ENCODE measurements around the gene MYOZ1. TPM values are rescaled to one million over a fixed set of nuclear protein-coding genes. Genes with fewer than 3 reads are reported as not detected.

MYOZ1 gene
- total and polyA plus RNA-seq, 4 donors, result 1.3 to 4.2 (median 1.9) TPM

GRCh38 chr10:73614720-73615119, 26.6 kb downstream of the MYOZ1 start:
- H3K27me3 ChIP-seq (ENCODE audit: control insufficient read depth, insufficient read depth, low read length), result no peaks in the 10 kb centered on the region
- 100% methylated on average over 2 of the region's 3 CpGs for WGBS (ENCODE audit: insufficient coverage)
- H3K9me3 ChIP-seq (ENCODE audit: control insufficient read depth, insufficient read depth, low read length), result no peaks in the 10 kb centered on the region
- no peak overlapping the region for H3K4me3 ChIP-seq (ENCODE audit: low read depth, low read length)
- H3K27ac ChIP-seq (ENCODE audit: low read depth, low read length), result no peak overlapping the region
- peaks cover 18% of the 10 kb centered on the region for H3K36me3 ChIP-seq (ENCODE audit: control insufficient read depth, insufficient read depth, low read length)
- no peaks in the 10 kb centered on the region for H3K4me1 ChIP-seq (ENCODE audit: control insufficient read depth, insufficient read depth, low read length)
- DNase-seq (ENCODE audit: low read depth in 4 of 6, low spot score in 6 of 6), result no peak

GRCh38 chr10:73609116-73609515, 32.2 kb downstream of the MYOZ1 start:
- no peaks in the 10 kb centered on the region for H3K27me3 ChIP-seq (ENCODE audit: control insufficient read depth, insufficient read depth, low read length)
- no peaks in the 10 kb centered on the region for H3K4me1 ChIP-seq (ENCODE audit: control insufficient read depth, insufficient read depth, low read length)
- H3K36me3 ChIP-seq (ENCODE audit: control insufficient read depth, insufficient read depth, low read length), result peaks cover 21% of the 10 kb centered on the region
- H3K9me3 ChIP-seq (ENCODE audit: control insufficient read depth, insufficient read depth, low read length), result no peaks in the 10 kb centered on the region
- no peak overlapping the region for H3K4me3 ChIP-seq (ENCODE audit: low read depth, low read length)
- H3K27ac ChIP-seq (ENCODE audit: low read depth, low read length), result no peak overlapping the region
- 83% methylated on average over 1 of the region's 4 CpGs for WGBS (ENCODE audit: insufficient coverage)
- DNase-seq (ENCODE audit: low read depth in 4 of 6, low spot score in 6 of 6), result no peak

DNA sequence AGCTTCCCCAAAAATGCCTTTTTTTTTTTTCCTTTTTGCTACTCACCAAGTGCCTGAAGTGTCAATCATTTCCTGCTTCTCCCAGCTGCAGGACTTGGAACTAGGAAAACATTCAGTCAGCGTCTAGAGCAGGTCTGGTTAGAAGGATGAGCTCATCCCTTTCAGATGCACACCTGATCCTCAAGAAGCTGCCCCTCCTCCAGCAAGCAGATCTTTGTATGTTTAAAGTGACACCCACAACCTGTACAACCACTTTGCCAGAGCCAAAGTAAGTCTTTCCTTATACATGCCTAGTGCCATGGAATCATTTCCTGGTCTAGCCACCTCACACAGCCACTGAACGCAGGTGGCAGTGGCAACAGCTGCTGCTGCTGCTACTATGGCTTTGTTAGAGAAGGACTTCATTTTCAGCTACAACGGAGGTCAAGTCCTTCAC, 39.8 kb downstream of the MYOZ1 start:
- WGBS (ENCODE audit: insufficient coverage), result 35% methylated on average over 3 of the region's 3 CpGs
- H3K4me1 ChIP-seq (ENCODE audit: control insufficient read depth, insufficient read depth, low read length), result peaks cover 4% of the 10 kb centered on the region

DNA sequence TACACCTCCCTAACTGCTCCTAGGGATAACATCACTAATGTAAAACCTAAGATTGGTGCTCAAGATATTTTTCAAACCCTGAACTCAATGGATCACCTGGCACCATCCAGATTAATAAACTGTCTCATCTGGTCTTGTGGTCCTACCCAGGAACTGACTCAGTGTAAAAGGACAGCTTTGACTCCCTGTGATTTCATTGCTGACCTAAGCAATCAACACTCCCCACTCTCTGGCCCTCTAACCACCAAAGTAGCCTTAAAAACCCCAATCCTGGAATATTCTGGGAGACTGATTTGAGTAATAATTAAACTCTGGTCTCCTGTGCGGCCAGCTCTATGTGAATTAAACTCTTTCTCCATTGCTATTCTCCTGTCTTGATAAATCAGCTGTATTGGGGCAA, 43.9 kb downstream of the MYOZ1 start:
- Histone ChIP-seq H3K4me1 (ENCODE audit: control insufficient read depth, insufficient read depth, low read length) (peaks cover 9% of the 10 kb centered on the region), H3K27ac (ENCODE audit: low read depth, low read length) (no peak overlapping the region), H3K36me3 (ENCODE audit: control insufficient read depth, insufficient read depth, low read length) (peaks cover 4% of the 10 kb centered on the region), H3K4me3 (ENCODE audit: low read depth, low read length) (no peak overlapping the region), H3K9me3 (ENCODE audit: control insufficient read depth, insufficient read depth, low read length) (no peaks in the 10 kb centered on the region), H3K27me3 (ENCODE audit: control insufficient read depth, insufficient read depth, low read length) (no peaks in the 10 kb centered on the region)
- no peak for DNase-seq (ENCODE audit: low read depth in 4 of 6, low spot score in 6 of 6)
- no CpG with 5 or more reads among the region's 1 CpG for WGBS (ENCODE audit: insufficient coverage)

More for the DNA sequence above, 39.8 kb downstream of the MYOZ1 start:
- no peaks in the 10 kb centered on the region for H3K27me3 ChIP-seq (ENCODE audit: control insufficient read depth, insufficient read depth, low read length)
- peak in 1 of 6 donors; percentile 9 for DNase-seq (ENCODE audit: low read depth in 4 of 6, low spot score in 6 of 6)
- H3K4me3 ChIP-seq (ENCODE audit: low read depth, low read length), result no peak overlapping the region
- H3K27ac ChIP-seq (ENCODE audit: low read depth, low read length), result no peak overlapping the region
- H3K9me3 ChIP-seq (ENCODE audit: control insufficient read depth, insufficient read depth, low read length), result no peaks in the 10 kb centered on the region
- peaks cover 9% of the 10 kb centered on the region for H3K36me3 ChIP-seq (ENCODE audit: control insufficient read depth, insufficient read depth, low read length)

DNA sequence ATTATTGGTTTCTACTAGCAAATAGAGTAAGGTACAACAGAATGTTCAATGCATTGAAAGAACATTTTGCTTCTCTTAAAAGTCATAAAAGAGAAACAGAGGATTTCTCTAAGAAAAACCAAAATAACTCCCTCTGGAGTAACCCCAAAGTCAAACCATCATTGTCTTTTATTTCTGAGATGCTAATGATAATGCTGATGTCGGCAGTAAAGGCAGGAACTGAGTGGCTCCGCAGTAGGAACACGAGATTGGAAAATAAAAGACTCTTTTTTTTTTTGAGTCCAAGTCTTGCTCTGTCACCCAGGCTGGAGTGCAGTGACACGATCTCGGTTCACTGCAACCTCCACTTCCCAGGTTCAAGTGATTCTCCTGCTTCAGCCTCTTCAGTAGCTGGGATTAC, 47.5 kb downstream of the MYOZ1 start:
- DNase-seq (ENCODE audit: low read depth in 4 of 6, low spot score in 6 of 6), result no peak
- Histone ChIP-seq H3K4me1 (ENCODE audit: control insufficient read depth, insufficient read depth, low read length) (peaks cover 7% of the 10 kb centered on the region), H3K9me3 (ENCODE audit: control insufficient read depth, insufficient read depth, low read length) (no peaks in the 10 kb centered on the region), H3K36me3 (ENCODE audit: control insufficient read depth, insufficient read depth, low read length) (no peaks in the 10 kb centered on the region), H3K27me3 (ENCODE audit: control insufficient read depth, insufficient read depth, low read length) (no peaks in the 10 kb centered on the region), H3K4me3 (ENCODE audit: low read depth, low read length) (no peak overlapping the region), H3K27ac (ENCODE audit: low read depth, low read length) (no peak overlapping the region)
- 55% methylated on average over 5 of the region's 5 CpGs for WGBS (ENCODE audit: insufficient coverage)

DNA sequence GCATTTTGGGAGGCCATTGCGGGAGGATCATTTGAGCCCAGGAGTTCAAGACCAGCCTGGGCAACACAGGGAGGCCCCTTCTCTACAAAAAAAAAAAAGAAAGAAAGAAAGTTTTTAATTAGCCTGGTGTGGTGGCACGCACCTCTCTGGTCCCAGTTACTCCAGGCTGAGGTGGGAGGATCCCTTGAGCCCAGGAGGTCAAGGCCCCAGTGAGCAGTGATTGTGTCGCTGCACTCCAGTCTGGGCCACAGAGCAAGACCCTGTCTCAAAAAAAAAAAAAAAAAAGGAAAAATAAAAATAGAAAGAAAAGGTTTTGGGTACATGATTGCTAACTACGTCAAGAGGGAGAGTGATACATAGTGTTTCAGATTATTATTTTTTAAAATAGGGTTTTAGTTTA, 48.2 kb downstream of the MYOZ1 start:
- no peaks in the 10 kb centered on the region for H3K9me3 ChIP-seq (ENCODE audit: control insufficient read depth, insufficient read depth, low read length)
- H3K36me3 ChIP-seq (ENCODE audit: control insufficient read depth, insufficient read depth, low read length), result no peaks in the 10 kb centered on the region
- no peak overlapping the region for H3K4me3 ChIP-seq (ENCODE audit: low read depth, low read length)
- H3K27me3 ChIP-seq (ENCODE audit: control insufficient read depth, insufficient read depth, low read length), result no peaks in the 10 kb centered on the region
- 92% methylated on average over 2 of the region's 4 CpGs for WGBS (ENCODE audit: insufficient coverage)
- H3K4me1 ChIP-seq (ENCODE audit: control insufficient read depth, insufficient read depth, low read length), result peaks cover 7% of the 10 kb centered on the region
- no peak overlapping the region for H3K27ac ChIP-seq (ENCODE audit: low read depth, low read length)
- no peak for DNase-seq (ENCODE audit: low read depth in 4 of 6, low spot score in 6 of 6)

DNA sequence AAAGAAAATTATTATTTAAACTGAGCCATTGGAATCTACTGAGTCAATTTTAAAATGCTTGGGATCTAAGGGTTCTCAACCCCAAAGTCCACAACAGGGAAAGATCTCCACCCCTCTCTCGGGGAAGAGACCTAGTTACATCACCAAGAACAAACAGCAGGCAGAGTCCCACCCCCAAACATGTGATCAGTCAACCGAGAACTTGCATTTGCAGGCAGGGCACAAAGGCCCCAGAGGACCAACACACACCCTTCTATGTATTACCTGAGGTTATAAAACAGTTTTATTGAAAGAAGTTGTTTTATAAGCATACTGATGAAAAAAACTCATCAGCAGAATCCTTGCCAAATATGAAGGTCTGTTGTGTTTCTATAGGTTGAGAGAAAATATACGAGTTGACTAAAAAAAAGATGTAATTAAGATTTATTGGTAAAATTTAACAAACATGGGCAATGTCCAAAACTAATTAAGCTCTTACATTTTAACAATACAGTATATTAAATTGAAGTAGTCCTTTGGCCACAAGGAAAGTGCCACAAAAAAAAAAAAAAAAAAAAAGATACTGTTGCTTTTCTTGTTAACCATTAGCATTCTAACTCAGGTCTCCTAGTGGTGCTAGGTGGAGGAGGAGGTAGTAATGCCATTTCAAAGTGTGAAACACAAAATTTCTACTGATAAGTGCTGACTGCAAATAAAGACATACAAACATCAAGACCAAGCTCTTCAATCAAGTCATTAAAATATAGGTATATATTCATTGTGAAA, 49.2 kb downstream of the MYOZ1 start:
- no peaks in the 10 kb centered on the region for H3K27me3 ChIP-seq (ENCODE audit: control insufficient read depth, insufficient read depth, low read length)
- no peak overlapping the region for H3K4me3 ChIP-seq (ENCODE audit: low read depth, low read length)
- peak overlapping the region; percentile 85 for H3K27ac ChIP-seq (ENCODE audit: low read depth, low read length)
- H3K9me3 ChIP-seq (ENCODE audit: control insufficient read depth, insufficient read depth, low read length), result no peaks in the 10 kb centered on the region
- DNase-seq (ENCODE audit: low read depth in 4 of 6, low spot score in 6 of 6), result peak in 2 of 6 donors; percentile 66 to 70
- H3K36me3 ChIP-seq (ENCODE audit: control insufficient read depth, insufficient read depth, low read length), result no peaks in the 10 kb centered on the region
- H3K4me1 ChIP-seq (ENCODE audit: control insufficient read depth, insufficient read depth, low read length), result peaks cover 7% of the 10 kb centered on the region
- WGBS (ENCODE audit: insufficient coverage), result no CpG with 5 or more reads among the region's 3 CpGs

- H3K4me3 ChIP-seq (ENCODE audit: low read depth, low read length), result peak within 1 kb of the TSS; percentile 0
- WGBS (ENCODE audit: insufficient coverage), result no CpG with 5 or more reads among the region's 6 CpGs
- no peaks in the 10 kb centered on the region for H3K27me3 ChIP-seq (ENCODE audit: control insufficient read depth, insufficient read depth, low read length)
- no peaks in the 10 kb centered on the region for H3K36me3 ChIP-seq (ENCODE audit: control insufficient read depth, insufficient read depth, low read length)
- H3K27ac ChIP-seq (ENCODE audit: low read depth, low read length), result peak within 1 kb of the TSS; percentile 85
- H3K4me1 ChIP-seq (ENCODE audit: control insufficient read depth, insufficient read depth, low read length), result peaks cover 7% of the 10 kb centered on the region
- H3K9me3 ChIP-seq (ENCODE audit: control insufficient read depth, insufficient read depth, low read length), result no peaks in the 10 kb centered on the region
- peak in 2 of 6 donors; percentile 26 to 43 for DNase-seq (ENCODE audit: low read depth in 4 of 6, low spot score in 6 of 6)
Measured at GRCh38 chr10:73590881-73591799, 50.1 kb downstream of the MYOZ1 start, which contains the start of gene USP54. USP54 (minus strand) TSS chr10:73591342; CDS start chr10:73575658, 15,684 bp downstream.

DNA sequence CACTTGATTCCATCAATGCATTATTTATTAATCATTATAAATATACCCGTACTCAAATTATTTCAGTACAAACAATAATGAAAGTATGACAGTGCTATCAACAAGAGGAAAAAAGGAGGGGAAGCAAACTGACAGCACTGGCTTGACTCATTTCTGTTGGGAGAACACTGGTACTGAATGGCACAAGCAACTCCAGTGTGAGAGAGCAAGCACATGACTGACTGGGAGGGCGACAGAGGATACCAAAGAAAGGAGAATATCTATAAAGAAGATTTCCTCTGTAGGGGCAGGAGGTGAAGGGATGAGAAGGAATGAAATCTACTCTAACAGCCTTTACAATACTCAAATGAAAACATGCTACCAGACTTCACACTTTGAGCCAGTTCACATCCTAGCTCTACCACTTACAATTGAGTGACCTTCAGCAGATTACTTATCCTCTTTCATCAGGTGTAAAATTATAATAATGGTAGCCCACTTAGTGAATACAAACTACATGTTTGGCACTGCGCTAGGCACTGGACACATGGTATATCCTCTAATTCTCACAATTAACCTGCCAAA, 51.6 kb downstream of the MYOZ1 start:
- Histone ChIP-seq H3K4me3 (ENCODE audit: low read depth, low read length) (peak overlapping the region; percentile 0), H3K9me3 (ENCODE audit: control insufficient read depth, insufficient read depth, low read length) (no peaks in the 10 kb centered on the region), H3K27ac (ENCODE audit: low read depth, low read length) (peak overlapping the region; percentile 20), H3K4me1 (ENCODE audit: control insufficient read depth, insufficient read depth, low read length) (peaks cover 7% of the 10 kb centered on the region), H3K27me3 (ENCODE audit: control insufficient read depth, insufficient read depth, low read length) (no peaks in the 10 kb centered on the region), H3K36me3 (ENCODE audit: control insufficient read depth, insufficient read depth, low read length) (no peaks in the 10 kb centered on the region)
- DNase-seq (ENCODE audit: low read depth in 4 of 6, low spot score in 6 of 6), result peak in 2 of 6 donors; percentile 12 to 26
- WGBS (ENCODE audit: insufficient coverage), result no CpG with 5 or more reads among the region's 3 CpGs
